ENCODE results near the gene SKI. TPM values are rescaled to one million over a fixed set of nuclear protein-coding genes. Genes with fewer than 3 reads are reported as not detected.
A peak's percentile ranks its signal among the peaks of the same experiment; 100 is the strongest.

SKI gene
- total and polyA plus RNA-seq, 12 donors = 4.8 to 53.6 (median 34.7) TPM

DNA sequence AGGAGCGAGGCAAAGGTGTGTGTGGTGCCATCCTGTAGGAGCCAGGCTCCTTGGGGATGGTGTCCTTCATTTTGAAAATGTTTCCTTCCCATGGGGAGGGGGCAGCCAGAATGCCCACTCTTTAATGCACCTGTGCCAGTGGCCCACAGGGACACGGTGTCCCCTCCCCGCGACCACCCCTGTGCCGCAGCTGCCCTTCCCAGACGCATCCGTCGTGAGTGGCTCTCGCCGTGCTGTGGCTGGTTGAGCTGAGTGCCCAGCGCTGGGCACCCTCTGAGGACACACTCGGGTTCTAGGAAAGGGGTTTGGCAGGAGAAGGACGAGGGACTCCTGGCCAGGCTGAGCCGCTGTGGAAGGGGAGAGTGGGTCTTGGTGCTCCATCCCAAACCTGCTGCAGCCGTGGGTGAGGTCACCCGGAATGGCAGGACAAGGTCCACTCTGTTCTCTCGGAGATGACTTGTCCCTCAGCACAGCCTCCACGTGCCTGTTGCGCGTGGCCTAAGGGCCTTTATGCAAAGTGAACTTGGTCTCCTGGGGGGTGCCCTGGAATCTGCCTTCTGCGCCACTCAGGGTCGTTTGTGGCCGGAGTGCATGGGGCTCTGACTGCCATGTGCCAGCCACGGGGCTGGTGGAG, 74.3 kb downstream of the SKI start:
- intact Hi-C loops (cut with DNase I) = no loop called here
- 89 to 91% (median 90%) methylated on average over 18 to 24 of the region's 24 CpGs for WGBS, 4 donors
- Histone ChIP-seq H3K9me3 (replicated peaks in 1 of 3) (no peaks in the 10 kb centered on the region), H3K4me1 (replicated peaks in 1 of 2) (peaks cover 6 to 37% of the 10 kb centered on the region in 2 donors), H3K27ac (no peak overlapping the region), H3K4me3 (no peak overlapping the region), H3K27me3 (no peaks in the 10 kb centered on the region), H3K36me3 (replicated peaks in 1 of 2) (peaks cover 0 to 40% of the 10 kb centered on the region in 2 donors)
- no peak for TF ChIP-seq POLR2A (IDR thresholded peaks at IDR 0.05)
- TF ChIP-seq, protein P1, sequence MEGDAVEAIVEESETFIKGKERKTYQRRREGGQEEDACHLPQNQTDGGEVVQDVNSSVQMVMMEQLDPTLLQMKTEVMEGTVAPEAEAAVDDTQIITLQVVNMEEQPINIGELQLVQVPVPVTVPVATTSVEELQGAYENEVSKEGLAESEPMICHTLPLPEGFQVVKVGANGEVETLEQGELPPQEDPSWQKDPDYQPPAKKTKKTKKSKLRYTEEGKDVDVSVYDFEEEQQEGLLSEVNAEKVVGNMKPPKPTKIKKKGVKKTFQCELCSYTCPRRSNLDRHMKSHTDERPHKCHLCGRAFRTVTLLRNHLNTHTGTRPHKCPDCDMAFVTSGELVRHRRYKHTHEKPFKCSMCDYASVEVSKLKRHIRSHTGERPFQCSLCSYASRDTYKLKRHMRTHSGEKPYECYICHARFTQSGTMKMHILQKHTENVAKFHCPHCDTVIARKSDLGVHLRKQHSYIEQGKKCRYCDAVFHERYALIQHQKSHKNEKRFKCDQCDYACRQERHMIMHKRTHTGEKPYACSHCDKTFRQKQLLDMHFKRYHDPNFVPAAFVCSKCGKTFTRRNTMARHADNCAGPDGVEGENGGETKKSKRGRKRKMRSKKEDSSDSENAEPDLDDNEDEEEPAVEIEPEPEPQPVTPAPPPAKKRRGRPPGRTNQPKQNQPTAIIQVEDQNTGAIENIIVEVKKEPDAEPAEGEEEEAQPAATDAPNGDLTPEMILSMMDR (IDR thresholded peaks at IDR 0.05) = no peak
- no peak for DNase-seq

DNA sequence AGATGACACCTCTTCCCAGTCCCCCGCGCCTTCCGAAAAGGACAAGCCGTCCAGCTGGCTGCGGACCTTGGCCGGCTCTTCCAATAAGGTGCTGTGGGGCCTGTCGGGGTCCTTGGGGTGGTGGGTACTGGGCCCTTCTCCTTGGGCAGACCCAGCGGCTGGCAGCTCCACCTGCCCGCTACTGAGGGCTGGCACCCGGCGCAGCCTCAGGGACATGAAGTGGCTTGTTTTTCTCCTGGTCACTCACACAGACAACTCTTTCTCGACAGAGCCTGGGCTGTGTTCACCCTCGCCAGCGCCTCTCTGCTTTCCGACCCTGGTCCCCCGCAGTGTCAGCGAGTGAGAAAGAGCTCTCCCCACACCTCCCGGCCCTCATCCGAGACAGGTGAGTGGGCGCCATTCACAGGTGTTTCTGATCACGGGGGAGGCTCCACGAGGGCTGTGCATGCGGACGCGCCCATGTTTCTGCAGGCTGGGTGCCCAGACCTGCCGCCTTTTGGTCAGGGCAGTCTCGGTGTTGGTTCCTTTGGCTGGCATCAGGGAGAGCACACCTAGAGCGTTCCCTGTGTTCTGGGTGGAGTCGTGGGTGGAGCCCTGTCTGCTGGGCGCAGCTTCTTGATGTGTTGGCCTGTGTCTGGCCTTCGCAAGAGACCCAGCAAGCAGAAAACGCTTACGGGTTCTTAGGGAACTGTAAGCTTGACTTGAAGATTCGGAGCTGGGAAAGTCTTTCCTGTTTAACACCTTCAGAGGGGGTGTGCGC, 75.1 kb downstream of the SKI start:
- DNase-seq = no peak
- Histone ChIP-seq H3K27me3 (no peaks in the 10 kb centered on the region), H3K4me1 (replicated peaks in 1 of 2) (peaks cover 6 to 37% of the 10 kb centered on the region in 2 donors), H3K4me3 (no peak overlapping the region), H3K27ac (no peak overlapping the region), H3K9me3 (replicated peaks in 1 of 3) (no peaks in the 10 kb centered on the region), H3K36me3 (replicated peaks in 1 of 2) (peaks cover 0 to 48% of the 10 kb centered on the region in 2 donors)
- WGBS, 4 donors = 90 to 95% (median 94%) methylated on average over 31 to 35 of the region's 35 CpGs
- no peak for TF ChIP-seq POLR2A (IDR thresholded peaks at IDR 0.05)
- TF ChIP-seq, protein P1 (IDR thresholded peaks at IDR 0.05) = no peak
- intact Hi-C loops (cut with DNase I) = no loop called here

DNA sequence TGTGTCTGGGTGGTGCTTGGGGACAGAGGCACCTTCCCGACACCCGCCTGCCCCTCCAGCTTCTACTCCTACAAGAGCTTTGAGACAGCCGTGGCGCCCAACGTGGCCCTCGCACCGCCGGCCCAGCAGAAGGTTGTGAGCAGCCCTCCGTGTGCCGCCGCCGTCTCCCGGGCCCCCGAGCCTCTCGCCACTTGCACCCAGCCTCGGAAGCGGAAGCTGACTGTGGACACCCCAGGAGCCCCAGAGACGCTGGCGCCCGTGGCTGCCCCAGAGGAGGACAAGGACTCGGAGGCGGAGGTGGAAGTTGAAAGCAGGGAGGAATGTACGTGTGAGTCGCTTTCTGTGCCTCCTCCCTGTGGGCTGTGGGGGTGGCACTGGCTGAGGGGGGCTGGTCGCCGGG, 75.7 kb downstream of the SKI start:
- peaks cover 0 to 54% of the 10 kb centered on the region in 2 donors for H3K36me3 ChIP-seq (replicated peaks in 1 of 2)
- no peak overlapping the region for H3K4me3 ChIP-seq
- no peaks in the 10 kb centered on the region for H3K27me3 ChIP-seq
- H3K9me3 ChIP-seq (replicated peaks in 1 of 3) = no peaks in the 10 kb centered on the region
- DNase-seq = no peak
- H3K27ac ChIP-seq = no peak overlapping the region
- TF ChIP-seq, protein P1 (IDR thresholded peaks at IDR 0.05) = no peak
- no peak for TF ChIP-seq POLR2A (IDR thresholded peaks at IDR 0.05)
- peaks cover 6 to 33% of the 10 kb centered on the region in 2 donors for H3K4me1 ChIP-seq (replicated peaks in 1 of 2)
- WGBS, 4 donors = 92 to 93% (median 93%) methylated on average over 23 to 26 of the region's 26 CpGs
- intact Hi-C loops (cut with DNase I) = no loop called here

DNA sequence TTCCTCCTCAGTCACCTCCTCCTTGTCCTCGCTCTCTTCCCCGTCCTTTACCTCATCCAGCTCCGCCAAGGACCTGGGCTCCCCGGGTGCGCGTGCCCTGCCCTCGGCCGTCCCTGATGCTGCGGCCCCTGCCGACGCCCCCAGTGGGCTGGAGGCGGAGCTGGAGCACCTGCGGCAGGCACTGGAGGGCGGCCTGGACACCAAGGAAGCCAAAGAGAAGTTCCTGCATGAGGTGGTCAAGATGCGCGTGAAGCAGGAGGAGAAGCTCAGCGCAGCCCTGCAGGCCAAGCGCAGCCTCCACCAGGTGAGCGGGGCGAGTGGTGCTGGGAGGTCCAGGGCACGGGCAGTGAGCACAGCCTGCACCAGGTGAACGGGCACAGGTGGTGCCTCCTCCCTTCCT, 76.2 kb downstream of the SKI start:
- WGBS, 4 donors = 88 to 92% (median 90%) methylated on average over 15 to 22 of the region's 22 CpGs
- H3K27me3 ChIP-seq = no peaks in the 10 kb centered on the region
- intact Hi-C loops (cut with DNase I) = no loop called here
- peaks cover 6 to 28% of the 10 kb centered on the region in 2 donors for H3K4me1 ChIP-seq (replicated peaks in 1 of 2)
- DNase-seq = no peak
- peak overlapping the region in 1 of 5 donors; percentile 6 for H3K27ac ChIP-seq
- TF ChIP-seq, protein P1 (IDR thresholded peaks at IDR 0.05) = no peak
- TF ChIP-seq POLR2A (IDR thresholded peaks at IDR 0.05) = no peak
- no peak overlapping the region for H3K4me3 ChIP-seq
- peaks cover 0 to 59% of the 10 kb centered on the region in 2 donors for H3K36me3 ChIP-seq (replicated peaks in 1 of 2)
- H3K9me3 ChIP-seq (replicated peaks in 1 of 3) = no peaks in the 10 kb centered on the region
